Type B pancreatic cell (in vitro differentiated cells): ENCODE results near the gene BTAF1. TPM values are rescaled to one million over a fixed set of nuclear protein-coding genes. Genes with fewer than 3 reads are reported as not detected.

Source experiments
- DNase-seq: peaks from one replicate; pipeline ENCODE4 v3.0.0; 2021; ENCODE audit warnings: mixed read lengths; ENCODE audit not compliant: unreplicated experiment; ENCODE audit errors: extremely low spot score
- H3K27ac Mint-ChIP-seq: 2 replicates; pipeline ENCODE4 v1.8.0; 2021; ENCODE audit warnings: mild to moderate bottlenecking, mixed read lengths
- H3K27me3 Mint-ChIP-seq: 2 replicates; pipeline ENCODE4 v1.8.0; 2021; ENCODE audit warnings: mixed read lengths
- H3K36me3 Mint-ChIP-seq: 2 replicates; pipeline ENCODE4 v1.8.0; 2021; ENCODE audit warnings: mixed read lengths
- H3K4me1 Mint-ChIP-seq: one replicate; pipeline ENCODE4 v1.8.0; 2021; ENCODE audit warnings: mixed read lengths; ENCODE audit not compliant: unreplicated experiment
- H3K4me3 Mint-ChIP-seq: 2 replicates; pipeline ENCODE4 v1.8.0; 2021; ENCODE audit warnings: mild to moderate bottlenecking, mixed read lengths
- H3K9me3 Mint-ChIP-seq: 2 replicates; pipeline ENCODE4 v1.8.0; 2021; ENCODE audit warnings: mixed read lengths
- total RNA-seq: library from RNA; stranded (reverse); gene quantifications from 2 replicates; pipeline ENCODE4 v1.2.1, GENCODE V29; 2021; ENCODE audit warnings: low replicate concordance
- TF ChIP-seq, protein P1 (sequence below): fragments of 200-600 bp; sonication (generic); conservative IDR thresholded peaks from 2 replicates; pipeline ENCODE4 v1.5.0; 2021; ENCODE audit warnings: antibody characterized with exemption, mild to moderate bottlenecking

BTAF1 gene
- total RNA-seq, 1 donor from 2014 or later: 34.7 TPM

DNA sequence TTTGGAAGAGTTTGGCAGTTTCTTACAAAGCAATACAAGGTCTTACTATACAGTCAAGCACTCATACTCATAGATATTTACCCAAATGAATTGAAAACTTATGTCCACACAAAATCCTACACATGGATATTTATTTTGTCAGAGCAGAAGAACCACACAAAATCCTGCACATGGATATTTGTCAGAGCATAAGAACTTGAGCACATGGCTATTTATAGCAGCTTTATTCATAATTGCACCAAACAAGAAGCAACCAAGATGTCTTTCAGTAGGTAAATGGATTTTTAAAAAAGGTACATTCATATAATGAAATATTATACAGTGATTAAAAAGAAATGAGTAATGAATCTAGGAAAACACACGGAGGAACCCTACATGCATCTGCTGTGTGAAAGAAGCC, 115.4 kb downstream of the BTAF1 start:
- no peak overlapping the region for H3K4me3 Mint-ChIP-seq
- no peaks in the 10 kb centered on the region for H3K9me3 Mint-ChIP-seq
- DNase-seq: no peak
- H3K4me1 Mint-ChIP-seq: no peaks in the 10 kb centered on the region
- TF ChIP-seq, protein P1, sequence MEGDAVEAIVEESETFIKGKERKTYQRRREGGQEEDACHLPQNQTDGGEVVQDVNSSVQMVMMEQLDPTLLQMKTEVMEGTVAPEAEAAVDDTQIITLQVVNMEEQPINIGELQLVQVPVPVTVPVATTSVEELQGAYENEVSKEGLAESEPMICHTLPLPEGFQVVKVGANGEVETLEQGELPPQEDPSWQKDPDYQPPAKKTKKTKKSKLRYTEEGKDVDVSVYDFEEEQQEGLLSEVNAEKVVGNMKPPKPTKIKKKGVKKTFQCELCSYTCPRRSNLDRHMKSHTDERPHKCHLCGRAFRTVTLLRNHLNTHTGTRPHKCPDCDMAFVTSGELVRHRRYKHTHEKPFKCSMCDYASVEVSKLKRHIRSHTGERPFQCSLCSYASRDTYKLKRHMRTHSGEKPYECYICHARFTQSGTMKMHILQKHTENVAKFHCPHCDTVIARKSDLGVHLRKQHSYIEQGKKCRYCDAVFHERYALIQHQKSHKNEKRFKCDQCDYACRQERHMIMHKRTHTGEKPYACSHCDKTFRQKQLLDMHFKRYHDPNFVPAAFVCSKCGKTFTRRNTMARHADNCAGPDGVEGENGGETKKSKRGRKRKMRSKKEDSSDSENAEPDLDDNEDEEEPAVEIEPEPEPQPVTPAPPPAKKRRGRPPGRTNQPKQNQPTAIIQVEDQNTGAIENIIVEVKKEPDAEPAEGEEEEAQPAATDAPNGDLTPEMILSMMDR: no peak
- H3K27ac Mint-ChIP-seq: no peak overlapping the region
- H3K27me3 Mint-ChIP-seq: peaks cover 5% of the 10 kb centered on the region
- peaks cover 12% of the 10 kb centered on the region for H3K36me3 Mint-ChIP-seq

DNA sequence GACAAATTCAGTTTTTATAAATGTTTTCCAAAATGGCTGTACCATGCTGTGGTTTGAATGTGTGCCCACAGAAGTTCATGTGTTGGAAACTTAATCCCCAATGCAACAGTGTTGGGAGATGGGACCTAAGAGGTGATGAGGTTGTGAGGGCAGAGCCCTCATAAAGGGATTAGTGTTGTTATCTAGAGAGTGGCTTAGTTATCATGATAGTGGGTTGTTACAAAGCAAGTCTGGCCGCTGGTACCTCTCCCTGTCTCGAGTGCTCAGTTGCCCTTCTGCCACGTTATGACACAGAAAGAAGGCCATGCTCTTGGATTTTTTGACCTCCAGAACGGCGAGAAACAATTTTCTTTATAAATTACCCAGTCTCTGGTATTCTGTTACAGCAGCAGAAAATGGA, 119.0 kb downstream of the BTAF1 start:
- TF ChIP-seq, protein P1: no peak
- Mint-ChIP-seq H3K4me3 (no peak overlapping the region), H3K36me3 (peaks cover 8% of the 10 kb centered on the region), H3K27ac (no peak overlapping the region), H3K9me3 (no peaks in the 10 kb centered on the region), H3K4me1 (no peaks in the 10 kb centered on the region), H3K27me3 (peaks cover 30% of the 10 kb centered on the region)
- no peak for DNase-seq

DNA sequence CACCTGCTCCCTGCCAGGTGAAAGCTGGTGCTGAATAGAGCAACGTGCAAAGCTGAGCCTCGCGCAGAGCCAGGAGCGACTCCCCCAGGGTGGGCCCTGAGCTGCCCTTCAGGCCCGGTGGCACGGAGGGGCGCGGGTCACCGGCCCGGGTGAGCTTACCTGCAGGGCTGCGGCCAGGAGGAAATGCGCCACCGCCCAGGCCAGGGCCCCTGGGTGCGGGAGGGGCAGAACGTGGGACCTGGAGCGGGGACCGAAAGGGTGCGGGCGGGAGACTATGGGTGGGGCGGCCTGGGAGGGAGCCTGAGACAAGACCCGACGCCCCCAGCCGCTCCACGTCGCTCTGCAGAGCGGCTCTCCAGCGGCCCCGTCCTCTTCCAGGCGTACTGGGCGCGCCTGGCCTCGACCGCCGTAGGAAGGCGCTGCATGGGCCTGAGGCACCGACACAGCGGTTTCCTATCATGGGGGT, 122.1 kb downstream of the BTAF1 start:
- H3K27me3 Mint-ChIP-seq: peaks cover 30% of the 10 kb centered on the region
- peaks cover 7% of the 10 kb centered on the region for H3K36me3 Mint-ChIP-seq
- H3K4me3 Mint-ChIP-seq: no peak overlapping the region
- no peak for DNase-seq
- H3K27ac Mint-ChIP-seq: no peak overlapping the region
- no peaks in the 10 kb centered on the region for H3K4me1 Mint-ChIP-seq
- no peaks in the 10 kb centered on the region for H3K9me3 Mint-ChIP-seq
- TF ChIP-seq, protein P1: no peak

DNA sequence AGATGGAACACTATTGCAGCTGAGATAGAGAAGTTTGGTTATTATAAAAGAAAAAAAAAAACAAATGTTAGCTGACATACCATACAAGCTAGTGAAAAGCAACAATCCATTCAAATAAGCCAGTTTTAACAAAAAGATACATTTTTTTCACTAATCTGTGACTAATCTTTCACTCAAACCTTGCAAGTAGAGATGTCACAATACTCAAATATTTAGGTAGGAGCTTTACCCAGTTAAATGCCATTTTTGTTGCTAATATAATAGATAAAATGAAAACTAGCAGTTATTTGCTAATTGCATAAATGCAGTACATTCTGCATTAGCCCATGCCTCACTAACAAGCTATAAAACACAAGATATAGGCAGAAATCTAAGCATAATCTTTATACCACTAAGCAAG, 123.6 kb downstream of the BTAF1 start:
- H3K27ac Mint-ChIP-seq: no peak overlapping the region
- DNase-seq: no peak
- no peak overlapping the region for H3K4me3 Mint-ChIP-seq
- H3K36me3 Mint-ChIP-seq: peaks cover 7% of the 10 kb centered on the region
- no peaks in the 10 kb centered on the region for H3K9me3 Mint-ChIP-seq
- TF ChIP-seq, protein P1: no peak
- peaks cover 30% of the 10 kb centered on the region for H3K27me3 Mint-ChIP-seq
- no peaks in the 10 kb centered on the region for H3K4me1 Mint-ChIP-seq

DNA sequence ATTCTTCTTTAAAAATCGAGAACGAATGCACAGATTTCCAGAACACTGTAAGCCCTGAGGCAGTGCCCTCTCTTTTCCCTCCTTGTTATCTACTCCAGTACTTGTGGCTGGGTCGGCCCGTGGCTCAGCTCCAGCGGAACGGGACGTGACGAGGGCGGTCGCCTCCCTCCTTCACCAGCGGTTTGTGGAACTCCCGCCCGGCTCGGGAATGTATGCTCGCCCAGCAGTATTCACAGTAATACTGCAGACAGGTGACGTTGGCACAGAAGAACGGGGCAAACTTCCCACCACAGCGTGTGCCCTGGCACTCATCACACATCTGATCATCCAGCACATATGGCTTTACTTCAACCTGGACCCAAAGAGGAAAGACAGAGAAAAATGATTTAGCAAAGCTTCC, 128.5 kb downstream of the BTAF1 start:
- TF ChIP-seq, protein P1: no peak
- Mint-ChIP-seq H3K4me3 (no peak overlapping the region), H3K27ac (no peak overlapping the region), H3K36me3 (peaks cover 3% of the 10 kb centered on the region), H3K27me3 (peaks cover under 1% of the 10 kb centered on the region), H3K9me3 (no peaks in the 10 kb centered on the region), H3K4me1 (no peaks in the 10 kb centered on the region)
- no peak for DNase-seq

DNA sequence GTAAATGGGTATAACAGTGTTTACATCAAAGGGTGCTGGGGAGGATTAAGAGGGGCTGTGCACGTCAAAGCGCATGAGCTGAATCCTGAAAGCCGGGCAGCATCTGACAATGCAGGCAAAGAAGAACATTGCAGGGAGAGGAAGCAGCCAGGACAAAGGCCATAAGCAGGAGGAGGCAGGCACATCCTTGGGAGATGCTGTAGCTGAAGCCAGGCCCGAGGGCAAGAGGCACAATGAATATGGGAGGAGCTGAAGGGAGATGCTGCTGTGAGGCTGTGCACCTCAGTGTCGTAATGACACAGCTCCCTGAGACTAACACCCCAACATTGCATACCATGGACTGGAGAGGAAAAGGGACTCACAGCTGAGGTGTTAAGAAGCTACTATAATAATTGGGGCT, 129.2 kb downstream of the BTAF1 start:
- TF ChIP-seq, protein P1: no peak
- Mint-ChIP-seq H3K27ac (no peak overlapping the region), H3K4me1 (no peaks in the 10 kb centered on the region), H3K27me3 (no peaks in the 10 kb centered on the region), H3K4me3 (no peak overlapping the region), H3K36me3 (peaks cover 3% of the 10 kb centered on the region), H3K9me3 (no peaks in the 10 kb centered on the region)
- no peak for DNase-seq
